ENCODE measurements around the gene IQSEC3.

- TF ChIP-seq, protein P1, sequence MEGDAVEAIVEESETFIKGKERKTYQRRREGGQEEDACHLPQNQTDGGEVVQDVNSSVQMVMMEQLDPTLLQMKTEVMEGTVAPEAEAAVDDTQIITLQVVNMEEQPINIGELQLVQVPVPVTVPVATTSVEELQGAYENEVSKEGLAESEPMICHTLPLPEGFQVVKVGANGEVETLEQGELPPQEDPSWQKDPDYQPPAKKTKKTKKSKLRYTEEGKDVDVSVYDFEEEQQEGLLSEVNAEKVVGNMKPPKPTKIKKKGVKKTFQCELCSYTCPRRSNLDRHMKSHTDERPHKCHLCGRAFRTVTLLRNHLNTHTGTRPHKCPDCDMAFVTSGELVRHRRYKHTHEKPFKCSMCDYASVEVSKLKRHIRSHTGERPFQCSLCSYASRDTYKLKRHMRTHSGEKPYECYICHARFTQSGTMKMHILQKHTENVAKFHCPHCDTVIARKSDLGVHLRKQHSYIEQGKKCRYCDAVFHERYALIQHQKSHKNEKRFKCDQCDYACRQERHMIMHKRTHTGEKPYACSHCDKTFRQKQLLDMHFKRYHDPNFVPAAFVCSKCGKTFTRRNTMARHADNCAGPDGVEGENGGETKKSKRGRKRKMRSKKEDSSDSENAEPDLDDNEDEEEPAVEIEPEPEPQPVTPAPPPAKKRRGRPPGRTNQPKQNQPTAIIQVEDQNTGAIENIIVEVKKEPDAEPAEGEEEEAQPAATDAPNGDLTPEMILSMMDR (IDR thresholded peaks at IDR 0.05): no peak
- TF ChIP-seq POLR2A (IDR thresholded peaks at IDR 0.05): no peak
Observed at GRCh38 chr12:56683-57346, 9.8 kb upstream of the IQSEC3 start.

Measured in heart left ventricle (tissue), 13 donors.